Thoracic aorta (tissue), 2 donors: ENCODE results near the gene CEP112. TPM values are rescaled to one million over a fixed set of nuclear protein-coding genes. Genes with fewer than 3 reads are reported as not detected.

ENCODE experiments used
- ATAC-seq: fragments of 150-250 bp; one replicate; pipeline ENCODE4 v1.8.0; 2017; ENCODE audit warnings: low read depth; ENCODE audit not compliant: insufficient number of reproducible peaks, low FRiP score
- DNase-seq: peaks from one replicate; pipeline ENCODE4 v3.0.0-alpha.2; 2020; ENCODE audit warnings: low spot score
- H3K27ac ChIP-seq, 2 donors: fragments of 200-600 bp; sonication (generic); 1 replicate in 1 of 2; 2 replicates in 1 of 2; pipeline ENCODE4 v1.5.1; 2016; ENCODE audit warnings: mild to moderate bottlenecking in 2 of 2, moderate library complexity in 2 of 2
- H3K27me3 ChIP-seq: fragments of 200-600 bp; sonication (generic); replicated peaks from 2 replicates; pipeline ENCODE4 v1.6.0; 2016; ENCODE audit warnings: mild to moderate bottlenecking; ENCODE audit not compliant: insufficient read depth
- H3K36me3 ChIP-seq: fragments of 200-600 bp; sonication (generic); one replicate; pipeline ENCODE4 v1.5.1; 2016
- H3K4me1 ChIP-seq, 2 donors: fragments of 200-600 bp; sonication (generic); 1 replicate in 1 of 2; 2 replicates in 1 of 2; pipeline versions ENCODE4 v1.5.1 to v1.6.0; 2016; ENCODE audit warnings: low read depth in 2 of 2, mild to moderate bottlenecking in 1 of 2; ENCODE audit not compliant: control insufficient read depth in 1 of 2
- H3K4me3 ChIP-seq: fragments of 200-600 bp; sonication (generic); 2 replicates; pipeline ENCODE4 v1.5.1; 2016; ENCODE audit warnings: mild to moderate bottlenecking
- H3K9me3 ChIP-seq: fragments of 200-600 bp; sonication (generic); 2 replicates; pipeline ENCODE4 v1.5.1; 2016
- total RNA-seq, 2 donors: library from RNA; depleted of rRNA; stranded (reverse); fragments of >200 nt; gene quantifications; one replicate each; pipeline versions ENCODE4 v1.1.0 to v1.2.3, GENCODE V29; 2016
- TF ChIP-seq, protein P1 (sequence below): fragments of 200-600 bp; sonication (generic); IDR thresholded peaks from one replicate; pipeline ENCODE4 v1.5.1; 2019; ENCODE audit warnings: antibody characterized with exemption

Gene CEP112
- total RNA-seq, 2 donors from 2014 or later = 13.4 to 19.0 TPM

DNA sequence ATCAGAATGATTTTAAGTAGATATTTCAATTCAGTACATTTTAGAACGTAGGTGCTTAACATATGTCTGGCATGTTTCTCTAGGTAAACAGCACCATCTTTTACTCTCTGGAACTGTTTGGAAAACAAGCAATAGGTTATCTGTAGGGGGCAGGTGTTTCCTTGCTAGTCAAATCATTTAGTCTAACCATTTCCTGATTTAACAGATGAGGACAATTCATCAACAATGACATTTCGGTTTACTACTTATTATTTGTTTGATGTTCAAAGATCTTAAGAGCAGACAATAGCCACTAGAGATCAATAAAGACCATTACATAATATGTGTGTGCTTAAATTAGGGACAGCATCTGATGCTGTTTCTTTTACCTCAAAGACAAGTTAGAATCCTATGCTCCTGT is 173.1 kb downstream of the CEP112 start:
- peaks cover 8% of the 10 kb centered on the region for H3K9me3 ChIP-seq
- H3K27ac ChIP-seq = no peak overlapping the region
- TF ChIP-seq, protein P1, sequence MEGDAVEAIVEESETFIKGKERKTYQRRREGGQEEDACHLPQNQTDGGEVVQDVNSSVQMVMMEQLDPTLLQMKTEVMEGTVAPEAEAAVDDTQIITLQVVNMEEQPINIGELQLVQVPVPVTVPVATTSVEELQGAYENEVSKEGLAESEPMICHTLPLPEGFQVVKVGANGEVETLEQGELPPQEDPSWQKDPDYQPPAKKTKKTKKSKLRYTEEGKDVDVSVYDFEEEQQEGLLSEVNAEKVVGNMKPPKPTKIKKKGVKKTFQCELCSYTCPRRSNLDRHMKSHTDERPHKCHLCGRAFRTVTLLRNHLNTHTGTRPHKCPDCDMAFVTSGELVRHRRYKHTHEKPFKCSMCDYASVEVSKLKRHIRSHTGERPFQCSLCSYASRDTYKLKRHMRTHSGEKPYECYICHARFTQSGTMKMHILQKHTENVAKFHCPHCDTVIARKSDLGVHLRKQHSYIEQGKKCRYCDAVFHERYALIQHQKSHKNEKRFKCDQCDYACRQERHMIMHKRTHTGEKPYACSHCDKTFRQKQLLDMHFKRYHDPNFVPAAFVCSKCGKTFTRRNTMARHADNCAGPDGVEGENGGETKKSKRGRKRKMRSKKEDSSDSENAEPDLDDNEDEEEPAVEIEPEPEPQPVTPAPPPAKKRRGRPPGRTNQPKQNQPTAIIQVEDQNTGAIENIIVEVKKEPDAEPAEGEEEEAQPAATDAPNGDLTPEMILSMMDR = no peak
- H3K27me3 ChIP-seq = no peaks in the 10 kb centered on the region
- no peak for DNase-seq
- H3K4me3 ChIP-seq = no peak overlapping the region
- no peak for ATAC-seq
- H3K4me1 ChIP-seq = no peaks in the 10 kb centered on the region
- no peaks in the 10 kb centered on the region for H3K36me3 ChIP-seq

DNA sequence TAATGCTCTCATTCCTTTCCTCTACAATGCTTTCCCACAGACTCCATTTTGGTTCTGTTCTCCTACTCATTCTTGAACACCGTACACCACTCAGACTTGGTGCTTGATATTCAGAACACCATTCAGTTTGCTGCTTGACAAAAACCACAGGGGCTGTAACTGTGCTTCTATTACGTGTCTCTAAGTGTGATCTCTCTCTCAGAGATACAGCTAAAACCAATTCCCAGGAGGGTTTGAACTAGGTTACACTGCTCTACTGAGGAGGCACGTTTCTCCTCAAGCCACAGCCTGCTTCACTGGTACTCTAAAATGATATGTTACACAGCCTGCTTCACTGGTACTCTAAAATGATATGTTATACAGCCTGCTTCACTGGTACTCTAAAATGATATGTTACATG is 175.7 kb downstream of the CEP112 start:
- ATAC-seq (no peak), DNase-seq (no peak)
- Histone ChIP-seq H3K4me3 (no peak overlapping the region), H3K4me1 (no peaks in the 10 kb centered on the region), H3K27me3 (no peaks in the 10 kb centered on the region), H3K9me3 (no peaks in the 10 kb centered on the region), H3K36me3 (no peaks in the 10 kb centered on the region), H3K27ac (no peak overlapping the region)
- TF ChIP-seq, protein P1 = no peak

DNA sequence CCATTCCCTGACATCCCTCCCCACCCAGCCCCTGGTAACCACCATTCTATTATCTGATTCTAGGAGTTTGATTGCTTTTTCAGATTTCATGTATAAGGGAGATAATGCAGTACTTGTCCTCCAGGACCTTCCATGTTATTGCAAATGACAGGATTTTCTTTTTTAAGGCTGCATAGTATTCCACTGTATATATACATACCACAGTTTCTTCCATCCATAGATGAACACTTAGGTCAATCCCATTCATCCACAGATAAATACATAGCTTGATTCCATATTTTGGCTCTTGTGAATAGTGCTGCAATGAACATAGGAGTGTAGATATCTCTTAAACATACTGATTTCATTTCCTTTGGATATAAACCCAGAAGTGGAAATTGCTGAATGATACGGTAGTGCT is 183.3 kb downstream of the CEP112 start:
- H3K27ac ChIP-seq = no peak overlapping the region
- H3K4me3 ChIP-seq = no peak overlapping the region
- DNase-seq (no peak), ATAC-seq (no peak)
- TF ChIP-seq, protein P1 = no peak
- H3K27me3 ChIP-seq = no peaks in the 10 kb centered on the region
- H3K9me3 ChIP-seq = no peaks in the 10 kb centered on the region
- H3K36me3 ChIP-seq = no peaks in the 10 kb centered on the region
- H3K4me1 ChIP-seq = peaks cover 0 to 3% of the 10 kb centered on the region in 2 donors

DNA sequence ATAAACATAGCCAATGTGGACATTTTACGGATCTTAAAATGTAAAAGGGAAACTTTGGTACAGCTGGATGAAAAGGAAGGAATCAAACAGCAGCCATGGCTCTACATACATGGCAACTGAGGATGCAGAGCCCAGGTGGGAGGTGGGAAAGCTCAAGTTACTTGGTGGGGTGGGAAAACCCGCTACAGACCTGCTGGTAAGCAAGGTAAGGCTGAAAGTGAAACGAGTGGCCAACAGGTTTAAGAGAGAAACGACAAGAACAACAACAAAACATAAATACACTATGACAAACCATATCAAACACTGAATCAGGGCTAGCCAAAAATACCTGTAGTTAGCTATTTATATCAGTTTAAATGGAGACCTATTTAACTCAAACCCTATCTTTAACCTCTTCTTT is 185.3 kb downstream of the CEP112 start:
- Histone ChIP-seq H3K9me3 (no peaks in the 10 kb centered on the region), H3K4me1 (peaks cover 3 to 6% of the 10 kb centered on the region in 2 donors), H3K27ac (no peak overlapping the region), H3K4me3 (no peak overlapping the region), H3K27me3 (no peaks in the 10 kb centered on the region), H3K36me3 (no peaks in the 10 kb centered on the region)
- DNase-seq (no peak), ATAC-seq (no peak)
- TF ChIP-seq, protein P1 = no peak

DNA sequence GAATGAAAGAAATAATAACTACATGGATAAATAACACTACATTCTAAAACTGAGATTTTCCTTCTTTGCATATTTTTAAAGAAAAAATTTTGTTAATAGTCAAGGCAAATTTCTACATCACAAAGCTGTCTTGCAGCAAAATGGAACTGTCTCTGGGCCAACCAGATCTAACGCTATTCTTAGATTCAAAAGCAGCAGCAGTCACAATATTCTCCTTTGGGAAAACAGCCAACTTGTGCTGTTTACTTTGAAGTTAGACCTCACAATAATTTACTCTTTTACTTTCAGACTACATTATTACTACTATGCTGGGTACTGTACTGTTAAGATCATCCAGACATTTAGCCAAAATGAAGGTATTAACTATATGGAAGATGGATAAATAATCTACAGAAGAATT is 189.1 kb downstream of the CEP112 start:
- Histone ChIP-seq H3K27me3 (no peaks in the 10 kb centered on the region), H3K36me3 (no peaks in the 10 kb centered on the region), H3K4me1 (peaks cover under 1 to 6% of the 10 kb centered on the region in 2 donors), H3K4me3 (no peak overlapping the region), H3K27ac (no peak overlapping the region), H3K9me3 (no peaks in the 10 kb centered on the region)
- ATAC-seq (no peak), DNase-seq (no peak)
- TF ChIP-seq, protein P1 = no peak
